ENCODE data around the gene GPATCH1. TPM values are rescaled to one million over a fixed set of nuclear protein-coding genes. Genes with fewer than 3 reads are reported as not detected.

The GPATCH1 gene
- total and polyA plus RNA-seq, 10 of the 15 experiments (the other 5 are each of a cell fraction or from before 2014, with no cell fraction given) = 4.5 to 9.6 (median 7.2) TPM

DNA sequence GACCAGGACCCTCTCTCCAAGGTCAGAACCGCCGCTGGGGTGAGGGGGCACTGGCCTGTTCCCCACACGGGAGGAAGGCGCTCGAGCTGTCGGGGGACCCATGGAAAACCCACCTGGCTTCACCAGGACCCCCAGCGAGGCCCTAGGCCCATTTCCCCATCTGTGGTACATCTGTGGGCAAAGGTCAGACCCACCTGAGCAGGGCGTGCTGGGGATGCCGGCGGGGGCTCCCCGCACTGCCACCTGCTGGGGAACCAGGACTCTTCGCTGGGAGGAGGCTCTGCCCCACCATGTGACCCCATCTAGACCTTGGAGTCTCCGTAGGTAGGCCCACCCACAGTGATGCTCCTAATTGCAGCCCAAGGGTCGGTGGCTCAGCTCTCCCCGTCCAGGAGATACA lies 51.4 kb downstream of the GPATCH1 start (continued):
- TF ChIP-seq, protein P1, sequence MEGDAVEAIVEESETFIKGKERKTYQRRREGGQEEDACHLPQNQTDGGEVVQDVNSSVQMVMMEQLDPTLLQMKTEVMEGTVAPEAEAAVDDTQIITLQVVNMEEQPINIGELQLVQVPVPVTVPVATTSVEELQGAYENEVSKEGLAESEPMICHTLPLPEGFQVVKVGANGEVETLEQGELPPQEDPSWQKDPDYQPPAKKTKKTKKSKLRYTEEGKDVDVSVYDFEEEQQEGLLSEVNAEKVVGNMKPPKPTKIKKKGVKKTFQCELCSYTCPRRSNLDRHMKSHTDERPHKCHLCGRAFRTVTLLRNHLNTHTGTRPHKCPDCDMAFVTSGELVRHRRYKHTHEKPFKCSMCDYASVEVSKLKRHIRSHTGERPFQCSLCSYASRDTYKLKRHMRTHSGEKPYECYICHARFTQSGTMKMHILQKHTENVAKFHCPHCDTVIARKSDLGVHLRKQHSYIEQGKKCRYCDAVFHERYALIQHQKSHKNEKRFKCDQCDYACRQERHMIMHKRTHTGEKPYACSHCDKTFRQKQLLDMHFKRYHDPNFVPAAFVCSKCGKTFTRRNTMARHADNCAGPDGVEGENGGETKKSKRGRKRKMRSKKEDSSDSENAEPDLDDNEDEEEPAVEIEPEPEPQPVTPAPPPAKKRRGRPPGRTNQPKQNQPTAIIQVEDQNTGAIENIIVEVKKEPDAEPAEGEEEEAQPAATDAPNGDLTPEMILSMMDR (IDR thresholded peaks at IDR 0.05 in 2 of 3, conservative IDR thresholded peaks at IDR 0.05 in 1 of 3; ENCODE audit: control insufficient read depth in 2 of 3, extremely low read depth in 1 of 3, insufficient read depth in 1 of 3, low read depth in 3 of 3, low read length in 3 of 3) = 0 out of 6 replicates have a peak, but pooled peaks of 1 of the 3 experiments have one; percentile 22
- no peak for TF ChIP-seq HDAC2 (IDR thresholded peaks at IDR 0.05)
- 0 out of 2 replicates have a peak, but pooled peaks have one; percentile 27 for TF ChIP-seq POLR2A (IDR thresholded peaks at IDR 0.05; ENCODE audit: low read depth, low read length)

DNA sequence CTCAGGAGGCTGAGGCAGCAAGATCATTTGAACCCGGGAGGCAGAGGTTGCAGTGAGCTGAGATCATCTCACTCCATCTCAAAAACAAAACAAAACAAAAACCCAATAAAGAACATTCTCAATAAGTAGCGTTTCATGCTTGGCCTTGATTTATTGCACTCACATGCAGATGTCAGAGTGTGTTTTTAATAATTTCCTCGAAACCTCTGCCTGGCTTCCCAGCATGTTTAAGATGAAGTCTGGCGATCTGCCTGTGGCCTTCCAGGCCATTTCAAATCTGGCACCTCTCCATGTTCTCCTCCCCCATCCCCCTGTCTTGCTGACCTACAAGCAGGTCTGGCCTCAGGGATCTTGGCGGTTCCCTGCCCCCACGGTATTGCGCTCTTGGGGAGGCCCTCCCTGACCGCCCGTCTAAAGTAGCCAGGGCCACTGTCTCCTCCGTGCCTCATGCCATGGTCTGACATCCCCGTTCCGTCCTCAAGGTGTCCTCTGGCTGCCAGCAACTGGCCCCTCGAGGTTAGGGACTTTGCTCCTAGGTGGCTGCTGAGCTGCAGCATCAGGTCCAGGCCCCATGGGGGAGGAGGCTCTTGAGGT lies 52.6 kb downstream of the GPATCH1 start:
- ChIA-PET RAD21 (ENCODE audit: unreplicated experiment) (interaction anchor here (1.3 kb wide), 1 partner anchor 44 kb away, joined by 6 read pairs; no protein-coding TSS in a partner anchor), POLR2A (no interaction called here), CTCF (no interaction called here), SMC1A (ENCODE audit: uncharacterized antibody, unreplicated experiment) (no interaction called here)
- peaks cover 0 to 3% of the 10 kb centered on the region in 2 experiments; a peak in 1 of 4 replicates for H3K36me3 ChIP-seq (ENCODE audit: control insufficient read depth in 2 of 2, insufficient read depth in 2 of 2, low read length in 1 of 2)
- no peak overlapping the region for H3K4me3 ChIP-seq
- no peaks in the 10 kb centered on the region for H4K20me1 ChIP-seq (ENCODE audit: control insufficient read depth, insufficient read depth)
- no peak for DNase-seq (ENCODE audit: low read depth, low spot score)
- in situ Hi-C loops (cut with MboI) (no loop called here), intact Hi-C loops (cut with micrococcal nuclease; ENCODE audit: unreplicated experiment) (no loop called here)
- no peak for ATAC-seq
- H2AFZ ChIP-seq (ENCODE audit: control insufficient read depth, low read depth, low read length) = no peak overlapping the region
- no TSS peak for BruUV-seq (replicated peaks)
- no peaks in the 10 kb centered on the region for H3K79me2 ChIP-seq (ENCODE audit: control insufficient read depth, insufficient read depth, low read length)
- no peak for FAIRE-seq
- H3K4me2 ChIP-seq (ENCODE audit: control insufficient read depth, insufficient read depth) = no peak overlapping the region
- H3K27me3 ChIP-seq (replicated peaks in 1 of 2; ENCODE audit: control insufficient read depth in 2 of 2, insufficient read depth in 2 of 2, low read length in 1 of 2) = no peaks in the 10 kb centered on the region
- H3K27ac ChIP-seq (ENCODE audit: control insufficient read depth, insufficient read depth) = no peak overlapping the region
- H3K4me1 ChIP-seq (ENCODE audit: control insufficient read depth, insufficient read depth, low read length) = no peaks in the 10 kb centered on the region
- H3K9ac ChIP-seq (ENCODE audit: control insufficient read depth, insufficient read depth, low read length) = no peak overlapping the region
- 72% methylated on average over 13 of the region's 13 CpGs for WGBS (ENCODE audit: insufficient coverage, insufficient replicate concordance, low lambda C conversion rate, missing lambda C conversion rate)
- H3K9me3 ChIP-seq (replicated peaks; ENCODE audit: control insufficient read depth, insufficient read depth, low read length) = no peaks in the 10 kb centered on the region
- TF ChIP-seq CUX1 (IDR thresholded peaks at IDR 0.05; ENCODE audit: insufficient replicate concordance, low read depth, low read length) (no peak), PRDM15 (CRISPR knock-in tag; IDR thresholded peaks at IDR 0.05) (no peak), RB1 (IDR thresholded peaks at IDR 0.05; ENCODE audit: borderline replicate concordance) (no peak)
- TF ChIP-seq, protein P2, sequence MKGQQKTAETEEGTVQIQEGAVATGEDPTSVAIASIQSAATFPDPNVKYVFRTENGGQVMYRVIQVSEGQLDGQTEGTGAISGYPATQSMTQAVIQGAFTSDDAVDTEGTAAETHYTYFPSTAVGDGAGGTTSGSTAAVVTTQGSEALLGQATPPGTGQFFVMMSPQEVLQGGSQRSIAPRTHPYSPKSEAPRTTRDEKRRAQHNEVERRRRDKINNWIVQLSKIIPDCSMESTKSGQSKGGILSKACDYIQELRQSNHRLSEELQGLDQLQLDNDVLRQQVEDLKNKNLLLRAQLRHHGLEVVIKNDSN (IDR thresholded peaks at IDR 0.05; ENCODE audit: borderline replicate concordance, extremely low read length, insufficient read depth, low read depth, low read length) = no peak
